Measurements from ENCODE around the gene ERFE. TPM values are rescaled to one million over a fixed set of nuclear protein-coding genes. Genes with fewer than 3 reads are reported as not detected.

The ERFE gene
- total and polyA plus RNA-seq, 2 donors (not counting 3 experiments of a cell fraction or from before 2014, with no cell fraction given) = 0.65 to 1.2 TPM

DNA sequence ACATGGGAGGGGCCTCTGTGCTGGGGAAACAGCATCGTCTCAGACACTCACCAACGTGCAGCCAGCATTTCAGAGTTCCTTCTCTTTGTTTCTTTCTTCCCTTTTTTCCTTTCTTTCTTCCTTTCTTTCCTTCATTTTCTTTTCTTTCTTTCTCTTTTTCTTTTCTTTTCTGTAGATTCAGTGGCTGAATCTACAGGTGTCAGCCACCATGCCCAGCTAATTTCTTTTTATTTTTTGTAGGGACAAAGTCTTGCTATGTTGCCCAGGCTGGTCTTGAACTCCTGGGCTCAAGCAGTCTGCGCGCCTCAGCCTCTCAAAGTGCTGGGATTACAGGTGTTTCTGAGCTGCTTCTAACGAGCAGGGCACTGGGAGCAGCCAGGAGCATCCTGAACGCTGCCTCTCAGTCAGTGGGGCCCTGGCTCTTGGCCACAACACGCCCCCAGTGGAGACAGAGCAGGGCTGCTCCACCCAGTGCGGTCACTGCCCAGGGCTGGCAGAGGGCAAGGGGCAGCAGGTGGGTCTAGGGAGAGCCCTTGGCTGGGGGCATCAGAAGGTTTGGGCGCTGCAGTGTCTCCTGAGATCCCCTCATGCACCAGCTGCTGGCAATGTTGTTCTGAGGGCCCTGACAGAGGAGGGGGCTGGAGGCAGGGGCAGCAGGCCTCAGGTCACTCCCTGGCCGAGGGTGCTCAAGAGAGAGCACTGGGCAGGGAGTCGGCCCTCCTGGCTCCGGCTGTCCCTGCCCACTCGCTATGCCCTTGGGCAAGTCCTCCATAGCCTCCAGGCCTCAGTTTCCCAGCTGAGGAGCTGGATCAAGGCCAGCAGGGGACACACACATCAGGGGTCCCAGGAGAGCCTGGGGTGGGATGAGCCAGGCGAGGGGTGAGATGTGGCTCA is 25.0 kb upstream of the ERFE start:
- CTCF ChIA-PET = no interaction called here
- H3K9me3 ChIP-seq (replicated peaks; ENCODE audit: control insufficient read depth, insufficient read depth, low read length) = no peaks in the 10 kb centered on the region

More for the DNA sequence above, 25.0 kb upstream of the ERFE start:
- intact Hi-C loops (cut with micrococcal nuclease) = no loop called here
- H3K27me3 ChIP-seq (ENCODE audit: control insufficient read depth in 2 of 2, insufficient read depth in 2 of 2, low read length in 2 of 2) = no peaks in the 10 kb centered on the region
- DNase-seq (ENCODE audit: low read depth, low spot score) (no peak), FAIRE-seq (no peak)
- no peaks in the 10 kb centered on the region for H3K4me1 ChIP-seq (ENCODE audit: control insufficient read depth, extremely low read depth, insufficient read depth, low read length)
- H3K79me2 ChIP-seq (ENCODE audit: control insufficient read depth, insufficient read depth, low read length) = no peaks in the 10 kb centered on the region
- H2AFZ ChIP-seq (ENCODE audit: low read depth, low read length) = no peak overlapping the region
- H3K4me3 ChIP-seq (replicated peaks in 1 of 3; ENCODE audit: insufficient read depth in 1 of 3, low read depth in 1 of 3, low read length in 3 of 3) = no peak overlapping the region
- H3K27ac ChIP-seq (ENCODE audit: insufficient read depth, low read depth, low read length) = no peak overlapping the region
- H3K4me2 ChIP-seq (ENCODE audit: insufficient read depth, low read length) = no peak overlapping the region
- H3K9me1 ChIP-seq (replicated peaks; ENCODE audit: control insufficient read depth, extremely low read depth, insufficient read depth, low read length) = no peaks in the 10 kb centered on the region
- POLR2A ChIA-PET = no interaction called here
- H4K20me1 ChIP-seq (replicated peaks; ENCODE audit: control insufficient read depth, extremely low read depth, insufficient read depth, low read length) = no peaks in the 10 kb centered on the region
- TF ChIP-seq CTCF (IDR thresholded peaks at IDR 0.05; ENCODE audit: extremely low read depth in 1 of 2, insufficient read depth in 1 of 2, low read depth in 1 of 2, low read length in 2 of 2) (no peak), MYC (IDR thresholded peaks at IDR 0.05; ENCODE audit: low read depth, low read length) (no peak), FOS (IDR thresholded peaks at IDR 0.05; ENCODE audit: borderline replicate concordance, insufficient read depth, low read length) (no peak), POLR2AphosphoS5 (IDR thresholded peaks at IDR 0.05; ENCODE audit: insufficient read depth, low read depth, low read length) (no peak), POLR2A (IDR thresholded peaks at IDR 0.05; ENCODE audit: low read depth, low read length) (no peak), JUN (IDR thresholded peaks at IDR 0.05; ENCODE audit: borderline replicate concordance, insufficient read depth, insufficient read length, low read depth) (no peak), EZH2 (IDR thresholded peaks at IDR 0.05; ENCODE audit: borderline replicate concordance, low read depth, low read length, severe bottlenecking) (no peak), GATA2 (IDR thresholded peaks at IDR 0.05; ENCODE audit: insufficient read depth, insufficient read length, low read depth, low read length) (no peak)
- TF ChIP-seq, protein P1, sequence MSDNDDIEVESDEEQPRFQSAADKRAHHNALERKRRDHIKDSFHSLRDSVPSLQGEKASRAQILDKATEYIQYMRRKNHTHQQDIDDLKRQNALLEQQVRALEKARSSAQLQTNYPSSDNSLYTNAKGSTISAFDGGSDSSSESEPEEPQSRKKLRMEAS (IDR thresholded peaks at IDR 0.05; ENCODE audit: insufficient read depth, insufficient read length) = no peak
- dilution Hi-C loops (cut with MboI; ENCODE audit: extremely low pct_ligation_motif_present, low sequenced_read_pairs) = no loop called here
- no TSS peak for BruUV-seq (replicated peaks)
- no peaks in the 10 kb centered on the region for H3K36me3 ChIP-seq (ENCODE audit: control insufficient read depth in 2 of 2, extremely low read depth in 1 of 2, insufficient read depth in 2 of 2, low read length in 2 of 2)
- no peak overlapping the region for H3K9ac ChIP-seq (replicated peaks; ENCODE audit: extremely low read depth, insufficient read depth, low read length)

Measured in endothelial cell of umbilical vein (primary cell).